PC-3 (cell line): ENCODE data around the gene DIP2C.

Source experiments
- EZH2 ChIP-seq: fragments of 300-600 bp; sonication (generic); IDR thresholded peaks from one replicate; pipeline ENCODE4 v1.6.1; 2017; ENCODE audit warnings: antibody characterized with exemption, mild to moderate bottlenecking, low read length; ENCODE audit not compliant: unreplicated experiment
- EZH2phosphoT487 ChIP-seq: fragments of 300-600 bp; sonication (generic); IDR thresholded peaks from 2 replicates; pipeline ENCODE4 v1.6.1; 2018; ENCODE audit warnings: mild to moderate bottlenecking, antibody characterized with exemption, low read length, borderline replicate concordance
- TF ChIP-seq, protein P1 (sequence below): fragments of 300-600 bp; sonication (generic); conservative IDR thresholded peaks from 2 replicates; pipeline ENCODE4 v1.5.1; 2017; ENCODE audit warnings: antibody characterized with exemption, low read depth, mild to moderate bottlenecking, low read length

DNA sequence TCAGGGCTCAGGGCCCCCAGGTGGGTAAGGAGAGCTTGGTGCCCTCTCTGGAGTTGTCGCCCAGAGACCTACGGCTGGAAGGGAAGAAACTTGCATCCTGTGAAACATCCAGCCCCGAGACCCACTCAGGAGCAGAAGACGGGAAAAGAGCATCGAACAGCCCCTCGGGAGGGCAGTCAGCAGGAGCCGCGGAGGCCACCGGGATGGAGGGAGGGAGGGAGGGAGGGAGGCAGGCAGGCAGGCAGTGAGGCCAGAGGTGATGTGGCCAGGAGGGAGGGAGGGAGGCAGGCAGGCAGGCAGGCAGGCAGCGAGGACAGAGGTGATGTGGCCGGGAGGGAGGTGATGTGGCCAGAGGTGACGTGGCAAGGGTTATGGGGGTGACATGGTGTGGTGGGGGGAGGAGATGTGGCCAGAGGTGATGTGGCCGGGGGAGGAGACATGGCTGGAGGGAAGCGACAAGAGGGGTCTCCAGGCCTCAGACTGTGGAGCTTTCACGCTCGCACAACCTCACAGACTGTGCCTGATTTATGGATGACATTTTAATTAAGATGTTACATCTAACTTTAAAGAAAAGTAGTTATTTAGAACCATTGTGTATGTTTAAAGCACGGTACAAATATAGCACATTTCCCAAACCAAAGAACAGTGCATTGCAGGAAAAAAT is 141.1 kb downstream of the DIP2C start:
- TF ChIP-seq, protein P1, sequence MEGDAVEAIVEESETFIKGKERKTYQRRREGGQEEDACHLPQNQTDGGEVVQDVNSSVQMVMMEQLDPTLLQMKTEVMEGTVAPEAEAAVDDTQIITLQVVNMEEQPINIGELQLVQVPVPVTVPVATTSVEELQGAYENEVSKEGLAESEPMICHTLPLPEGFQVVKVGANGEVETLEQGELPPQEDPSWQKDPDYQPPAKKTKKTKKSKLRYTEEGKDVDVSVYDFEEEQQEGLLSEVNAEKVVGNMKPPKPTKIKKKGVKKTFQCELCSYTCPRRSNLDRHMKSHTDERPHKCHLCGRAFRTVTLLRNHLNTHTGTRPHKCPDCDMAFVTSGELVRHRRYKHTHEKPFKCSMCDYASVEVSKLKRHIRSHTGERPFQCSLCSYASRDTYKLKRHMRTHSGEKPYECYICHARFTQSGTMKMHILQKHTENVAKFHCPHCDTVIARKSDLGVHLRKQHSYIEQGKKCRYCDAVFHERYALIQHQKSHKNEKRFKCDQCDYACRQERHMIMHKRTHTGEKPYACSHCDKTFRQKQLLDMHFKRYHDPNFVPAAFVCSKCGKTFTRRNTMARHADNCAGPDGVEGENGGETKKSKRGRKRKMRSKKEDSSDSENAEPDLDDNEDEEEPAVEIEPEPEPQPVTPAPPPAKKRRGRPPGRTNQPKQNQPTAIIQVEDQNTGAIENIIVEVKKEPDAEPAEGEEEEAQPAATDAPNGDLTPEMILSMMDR, result no peak
- TF ChIP-seq EZH2, result no peak
- no peak for TF ChIP-seq EZH2phosphoT487
